ENCODE results near the gene DDRGK1. TPM values are rescaled to one million over a fixed set of nuclear protein-coding genes. Genes with fewer than 3 reads are reported as not detected.

Gene DDRGK1
- total RNA-seq, 4 donors from 2014 or later = 76.7 to 117 (median 89.9) TPM

DNA sequence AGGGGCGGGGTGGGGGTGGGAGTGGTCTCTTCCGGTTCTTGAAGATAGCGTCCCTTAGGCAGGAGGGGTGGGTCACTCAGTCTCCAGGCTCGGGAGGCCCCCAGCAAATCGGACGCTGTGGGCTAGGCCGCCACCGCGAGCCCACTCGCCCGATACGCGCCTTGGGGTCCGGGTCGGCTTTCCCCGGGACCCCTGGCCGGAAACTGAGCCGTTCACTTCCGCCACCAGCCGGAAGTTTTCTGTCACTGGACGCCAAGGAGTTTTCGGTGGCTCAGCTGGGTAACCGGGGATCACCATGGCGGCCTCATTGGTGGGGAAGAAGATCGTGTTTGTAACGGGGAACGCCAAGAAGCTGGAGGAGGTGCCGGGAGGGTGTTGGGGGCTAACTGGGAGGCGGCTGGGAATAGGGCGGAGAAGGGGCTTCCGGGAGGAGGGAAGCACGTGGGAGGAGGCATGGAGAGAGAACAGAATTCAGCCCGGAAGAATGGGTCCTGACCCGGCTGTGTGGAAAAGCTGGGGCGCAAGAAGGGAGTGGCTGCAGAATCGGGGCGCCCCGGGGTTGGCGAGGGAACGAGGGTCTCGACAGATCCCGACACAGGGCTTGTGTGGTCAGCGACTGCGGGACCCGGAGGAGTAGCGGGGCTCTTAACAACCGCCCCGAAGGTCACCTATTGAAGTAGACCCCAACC, 4.9 kb upstream of the DDRGK1 start, which contains the start of gene ITPA:
ITPA (plus strand) TSS at position 242 of the 689 bp plus-strand sequence; CDS start at position 296, 54 bp downstream.
- Histone ChIP-seq H3K27ac (peak within 1 kb of the TSS; percentile 32 to 87 (median 82)), H3K4me3 (peak within 1 kb of the TSS; percentile 55 to 94 (median 70)), H3K9me3 (no peaks in the 10 kb centered on the region), H3K4me1 (peaks cover 0 to 19% (median 11%) of the 10 kb centered on the region in 4 donors), H3K27me3 (no peaks in the 10 kb centered on the region), H3K36me3 (peaks cover 0 to 13% (median 0%) of the 10 kb centered on the region in 3 donors)
- TF ChIP-seq POLR2A (IDR thresholded peaks at IDR 0.05) = no peak
- TF ChIP-seq, protein P1, sequence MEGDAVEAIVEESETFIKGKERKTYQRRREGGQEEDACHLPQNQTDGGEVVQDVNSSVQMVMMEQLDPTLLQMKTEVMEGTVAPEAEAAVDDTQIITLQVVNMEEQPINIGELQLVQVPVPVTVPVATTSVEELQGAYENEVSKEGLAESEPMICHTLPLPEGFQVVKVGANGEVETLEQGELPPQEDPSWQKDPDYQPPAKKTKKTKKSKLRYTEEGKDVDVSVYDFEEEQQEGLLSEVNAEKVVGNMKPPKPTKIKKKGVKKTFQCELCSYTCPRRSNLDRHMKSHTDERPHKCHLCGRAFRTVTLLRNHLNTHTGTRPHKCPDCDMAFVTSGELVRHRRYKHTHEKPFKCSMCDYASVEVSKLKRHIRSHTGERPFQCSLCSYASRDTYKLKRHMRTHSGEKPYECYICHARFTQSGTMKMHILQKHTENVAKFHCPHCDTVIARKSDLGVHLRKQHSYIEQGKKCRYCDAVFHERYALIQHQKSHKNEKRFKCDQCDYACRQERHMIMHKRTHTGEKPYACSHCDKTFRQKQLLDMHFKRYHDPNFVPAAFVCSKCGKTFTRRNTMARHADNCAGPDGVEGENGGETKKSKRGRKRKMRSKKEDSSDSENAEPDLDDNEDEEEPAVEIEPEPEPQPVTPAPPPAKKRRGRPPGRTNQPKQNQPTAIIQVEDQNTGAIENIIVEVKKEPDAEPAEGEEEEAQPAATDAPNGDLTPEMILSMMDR (IDR thresholded peaks at IDR 0.05) = no peak
- peak in 1 of 2 donors; percentile 47 for TF ChIP-seq EP300 (IDR thresholded peaks at IDR 0.05)
- 0 to 1% methylated on average over 33 to 47 of the region's 48 CpGs for WGBS, 2 donors
- peak in 1 of 2 donors; percentile 24 for DNase-seq (ENCODE audit: low spot score in 2 of 2)

DNA sequence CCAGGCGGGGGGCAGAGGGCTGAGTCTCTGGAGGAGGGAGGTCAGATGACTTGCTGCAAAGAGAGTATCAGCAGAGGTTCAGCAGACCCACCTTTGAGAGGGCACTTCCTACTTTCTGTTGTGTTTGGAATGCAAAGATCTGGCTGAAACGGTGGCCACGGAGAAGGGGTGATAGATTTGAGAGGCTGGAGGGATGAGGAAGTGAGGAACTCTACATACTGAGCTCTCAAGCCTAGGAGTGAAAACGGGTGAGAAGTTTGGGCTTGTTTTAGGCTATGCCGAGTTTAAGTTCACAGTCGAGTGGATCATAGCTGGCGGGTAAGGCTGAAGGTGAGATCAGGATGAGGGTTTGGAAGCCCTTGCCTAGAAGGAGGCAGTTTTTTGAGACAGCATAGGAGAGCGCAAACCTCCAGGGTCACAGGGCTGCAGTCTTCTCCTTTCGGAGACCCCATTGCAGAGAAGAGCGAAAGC, 4.3 kb upstream of the DDRGK1 start:
- no peaks in the 10 kb centered on the region for H3K27me3 ChIP-seq
- WGBS, 2 donors = 3% methylated on average over 10 of the region's 10 CpGs
- TF ChIP-seq EP300 (IDR thresholded peaks at IDR 0.05) (no peak), POLR2A (IDR thresholded peaks at IDR 0.05) (no peak)
- TF ChIP-seq, protein P1 (IDR thresholded peaks at IDR 0.05) = no peak
- H3K4me3 ChIP-seq = peak overlapping the region; percentile 55 to 94 (median 70)
- H3K27ac ChIP-seq = peak overlapping the region; percentile 32 to 87 (median 82)
- peaks cover 0 to 7% (median 0%) of the 10 kb centered on the region in 3 donors for H3K36me3 ChIP-seq
- H3K4me1 ChIP-seq = peaks cover 0 to 19% (median 11%) of the 10 kb centered on the region in 4 donors
- peak in 1 of 2 donors; percentile 8 for DNase-seq (ENCODE audit: low spot score in 2 of 2)
- H3K9me3 ChIP-seq = no peaks in the 10 kb centered on the region

GRCh38 chr20:3203315-3204123, 963 bp downstream of the DDRGK1 start:
- WGBS, 2 donors = 5 to 6% methylated on average over 25 to 29 of the region's 31 CpGs
- peak overlapping the region; percentile 72 to 94 (median 87) for H3K27ac ChIP-seq
- H3K36me3 ChIP-seq = peaks cover 0 to 46% (median 11%) of the 10 kb centered on the region in 3 donors
- no peak for TF ChIP-seq POLR2A (IDR thresholded peaks at IDR 0.05)
- no peak for TF ChIP-seq EP300 (IDR thresholded peaks at IDR 0.05)
- TF ChIP-seq, protein P1 (IDR thresholded peaks at IDR 0.05) = no peak
- H3K27me3 ChIP-seq = no peaks in the 10 kb centered on the region
- peak overlapping the region; percentile 64 to 89 (median 73) for H3K4me3 ChIP-seq
- peaks cover 0 to 19% (median 8%) of the 10 kb centered on the region in 4 donors for H3K4me1 ChIP-seq
- no peaks in the 10 kb centered on the region for H3K9me3 ChIP-seq
- DNase-seq (ENCODE audit: low spot score in 2 of 2) = no peak

- no peak for DNase-seq (ENCODE audit: low spot score in 2 of 2)
- peak overlapping the region in 2 of 4 donors; percentile 83 to 94 for H3K27ac ChIP-seq
- peak overlapping the region; percentile 64 to 89 (median 73) for H3K4me3 ChIP-seq
- H3K36me3 ChIP-seq = peaks cover 0 to 50% (median 11%) of the 10 kb centered on the region in 3 donors
- H3K27me3 ChIP-seq = no peaks in the 10 kb centered on the region
- TF ChIP-seq EP300 (IDR thresholded peaks at IDR 0.05) (no peak), POLR2A (IDR thresholded peaks at IDR 0.05) (no peak)
- TF ChIP-seq, protein P1 (IDR thresholded peaks at IDR 0.05) = no peak
- H3K4me1 ChIP-seq = peaks cover 0 to 14% (median 6%) of the 10 kb centered on the region in 4 donors
- WGBS, 2 donors = 40 to 47% methylated on average over 9 of the region's 9 CpGs
- H3K9me3 ChIP-seq = no peaks in the 10 kb centered on the region
Measured at GRCh38 chr20:3202965-3203314, 1.5 kb downstream of the DDRGK1 start.

Measured in tibial nerve (tissue), 4 donors.